ENCODE results near the gene ARMH4. TPM values are rescaled to one million over a fixed set of nuclear protein-coding genes. Genes with fewer than 3 reads are reported as not detected.
A peak's percentile ranks its signal among the peaks of the same experiment; 100 is the strongest.
"Not testable (repeated sequence)": the region's sequence is repeated elsewhere in the genome, so short reads cannot be mapped to it uniquely, and the experiment has no call there.

The ARMH4 gene
- total and polyA plus RNA-seq, 2 experiments from 2014 or later = 48.6 to 64.6 TPM

- Histone ChIP-seq H3K4me1 (ENCODE audit: low read depth) (peaks cover 64% of the 10 kb centered on the region), H3K9me3 (ENCODE audit: low read depth) (no peaks in the 10 kb centered on the region), H3K4me3 (no peak overlapping the region), H3K27ac (peak overlapping the region; percentile 66), H3K27me3 (no peaks in the 10 kb centered on the region), H3K36me3 (no peaks in the 10 kb centered on the region)
- DNase-seq (ENCODE audit: low read depth in 1 of 2, low spot score in 1 of 2) = no peak
- TF ChIP-seq, protein P1, sequence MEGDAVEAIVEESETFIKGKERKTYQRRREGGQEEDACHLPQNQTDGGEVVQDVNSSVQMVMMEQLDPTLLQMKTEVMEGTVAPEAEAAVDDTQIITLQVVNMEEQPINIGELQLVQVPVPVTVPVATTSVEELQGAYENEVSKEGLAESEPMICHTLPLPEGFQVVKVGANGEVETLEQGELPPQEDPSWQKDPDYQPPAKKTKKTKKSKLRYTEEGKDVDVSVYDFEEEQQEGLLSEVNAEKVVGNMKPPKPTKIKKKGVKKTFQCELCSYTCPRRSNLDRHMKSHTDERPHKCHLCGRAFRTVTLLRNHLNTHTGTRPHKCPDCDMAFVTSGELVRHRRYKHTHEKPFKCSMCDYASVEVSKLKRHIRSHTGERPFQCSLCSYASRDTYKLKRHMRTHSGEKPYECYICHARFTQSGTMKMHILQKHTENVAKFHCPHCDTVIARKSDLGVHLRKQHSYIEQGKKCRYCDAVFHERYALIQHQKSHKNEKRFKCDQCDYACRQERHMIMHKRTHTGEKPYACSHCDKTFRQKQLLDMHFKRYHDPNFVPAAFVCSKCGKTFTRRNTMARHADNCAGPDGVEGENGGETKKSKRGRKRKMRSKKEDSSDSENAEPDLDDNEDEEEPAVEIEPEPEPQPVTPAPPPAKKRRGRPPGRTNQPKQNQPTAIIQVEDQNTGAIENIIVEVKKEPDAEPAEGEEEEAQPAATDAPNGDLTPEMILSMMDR (IDR thresholded peaks at IDR 0.05; ENCODE audit: low read depth, low read length) = no peak
These were observed 20.6 kb downstream of the ARMH4 start for GRCh38 chr14:58131386-58131785.

DNA sequence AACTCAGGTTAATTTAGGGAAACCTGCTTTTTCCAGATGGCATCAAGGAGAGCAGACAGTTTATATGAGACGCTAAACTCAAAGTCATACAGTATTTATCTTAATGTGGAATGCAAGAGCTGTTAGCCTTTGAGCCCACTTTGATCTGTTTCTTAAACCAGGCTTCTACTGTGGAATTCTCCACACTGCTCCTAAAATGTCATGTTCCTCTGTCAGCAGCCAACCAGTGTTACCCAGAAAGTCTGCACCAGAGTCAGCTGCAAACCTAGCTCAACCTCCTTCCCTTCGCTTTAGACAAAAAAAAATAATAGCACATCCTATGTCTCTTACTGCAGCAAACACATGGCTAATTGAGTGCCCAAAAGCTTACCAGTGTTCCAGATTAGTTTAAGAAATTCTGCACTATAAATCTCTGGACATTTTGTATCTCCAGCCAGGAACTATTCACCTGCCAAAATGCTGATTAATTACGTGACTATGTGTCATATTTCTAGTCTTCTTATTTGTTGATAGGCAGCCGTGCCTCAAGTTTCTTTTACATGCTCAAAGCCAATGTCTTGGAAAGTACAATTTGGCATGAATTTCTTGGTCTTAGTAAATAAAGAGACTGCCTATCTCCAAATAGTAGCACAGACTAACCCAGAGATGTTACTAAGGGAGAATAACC lies 21.8 kb downstream of the ARMH4 start:
- H3K4me3 ChIP-seq = no peak overlapping the region
- peak in 1 of 2 donors; percentile 52 for DNase-seq (ENCODE audit: low read depth in 1 of 2, low spot score in 1 of 2)
- no peaks in the 10 kb centered on the region for H3K36me3 ChIP-seq
- peaks cover 57% of the 10 kb centered on the region for H3K4me1 ChIP-seq (ENCODE audit: low read depth)
- TF ChIP-seq, protein P1 (IDR thresholded peaks at IDR 0.05; ENCODE audit: low read depth, low read length) = no peak
- H3K9me3 ChIP-seq (ENCODE audit: low read depth) = no peaks in the 10 kb centered on the region
- H3K27ac ChIP-seq = peak overlapping the region; percentile 66
- no peaks in the 10 kb centered on the region for H3K27me3 ChIP-seq

DNA sequence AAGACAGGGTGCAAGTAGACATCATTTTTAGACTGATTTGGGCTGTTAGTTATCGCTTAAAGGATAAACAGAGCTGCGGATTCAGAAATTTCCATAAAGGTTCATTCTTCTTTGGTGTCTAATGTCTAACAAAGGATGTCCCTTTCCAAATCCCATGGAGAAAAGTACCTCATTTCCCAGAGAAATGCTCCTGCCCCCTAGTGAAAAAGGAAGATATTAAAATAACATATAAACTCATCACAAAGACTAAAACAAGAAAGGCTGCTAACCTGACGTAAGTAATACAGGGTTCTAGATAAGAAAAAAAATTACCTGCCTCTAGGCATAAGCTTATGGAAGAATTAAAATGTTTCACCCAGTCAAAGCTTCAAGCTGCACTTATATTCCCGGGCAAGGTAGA lies 22.8 kb downstream of the ARMH4 start:
- DNase-seq (ENCODE audit: low read depth in 1 of 2, low spot score in 1 of 2) = no peak
- H3K27me3 ChIP-seq = no peaks in the 10 kb centered on the region
- peaks cover 48% of the 10 kb centered on the region for H3K4me1 ChIP-seq (ENCODE audit: low read depth)
- H3K4me3 ChIP-seq = no peak overlapping the region
- peak overlapping the region; percentile 66 for H3K27ac ChIP-seq
- H3K9me3 ChIP-seq (ENCODE audit: low read depth) = no peaks in the 10 kb centered on the region
- no peaks in the 10 kb centered on the region for H3K36me3 ChIP-seq
- TF ChIP-seq, protein P1 (IDR thresholded peaks at IDR 0.05; ENCODE audit: low read depth, low read length) = peak; percentile 18

DNA sequence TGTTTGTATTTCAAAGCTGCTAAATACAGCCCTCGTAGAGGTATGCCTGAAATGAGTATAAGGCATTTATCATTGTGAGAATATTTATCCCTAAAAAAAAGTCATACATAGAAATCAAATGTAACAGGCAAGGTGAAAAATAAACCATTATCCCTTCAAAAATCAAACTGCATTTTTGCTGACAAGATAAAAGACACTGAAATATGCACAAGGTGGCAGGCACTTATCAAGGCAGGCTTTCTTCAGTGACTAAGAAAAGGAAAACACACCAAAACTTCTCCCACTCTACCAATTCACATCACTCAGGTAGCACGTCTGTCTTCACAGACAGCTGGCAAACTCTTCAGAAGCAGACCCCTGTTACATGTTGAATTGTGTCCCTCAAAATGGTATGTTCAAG lies 23.6 kb downstream of the ARMH4 start:
- no peak for DNase-seq (ENCODE audit: low read depth in 1 of 2, low spot score in 1 of 2)
- no peak overlapping the region for H3K4me3 ChIP-seq
- TF ChIP-seq, protein P1 (IDR thresholded peaks at IDR 0.05; ENCODE audit: low read depth, low read length) = no peak
- no peaks in the 10 kb centered on the region for H3K36me3 ChIP-seq
- no peaks in the 10 kb centered on the region for H3K9me3 ChIP-seq (ENCODE audit: low read depth)
- peaks cover 40% of the 10 kb centered on the region for H3K4me1 ChIP-seq (ENCODE audit: low read depth)
- no peak overlapping the region for H3K27ac ChIP-seq
- H3K27me3 ChIP-seq = no peaks in the 10 kb centered on the region

DNA sequence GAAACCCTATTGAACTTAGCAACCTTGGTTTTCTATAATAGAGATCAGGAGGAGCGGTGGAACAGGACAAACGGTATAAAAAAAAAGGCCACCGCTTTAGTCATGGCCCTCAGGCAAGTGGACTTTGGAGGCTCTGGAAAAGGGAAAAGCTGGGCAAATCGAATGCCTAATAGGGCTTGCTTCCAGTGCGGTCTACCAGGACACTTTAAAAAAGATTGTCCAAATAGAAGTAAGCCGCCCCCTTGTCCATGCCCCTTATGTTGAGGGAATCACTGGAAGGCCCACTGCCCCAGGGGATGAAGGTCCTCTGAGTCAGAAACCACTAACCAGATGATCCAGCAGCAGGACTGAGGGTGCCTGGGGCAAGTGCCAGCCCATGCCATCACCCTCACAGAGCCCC lies 29.5 kb downstream of the ARMH4 start:
- H3K36me3 ChIP-seq; H3K27me3 ChIP-seq; H3K4me1 ChIP-seq (ENCODE audit: low read depth); H3K9me3 ChIP-seq (ENCODE audit: low read depth); H3K4me3 ChIP-seq; H3K27ac ChIP-seq; DNase-seq (ENCODE audit: low read depth in 1 of 2, low spot score in 1 of 2): not testable (repeated sequence)

GRCh38 chr14:58121530-58122186 lies 30.4 kb downstream of the ARMH4 start:
- Histone ChIP-seq H3K27ac (no peak overlapping the region), H3K9me3 (ENCODE audit: low read depth) (no peaks in the 10 kb centered on the region), H3K27me3 (no peaks in the 10 kb centered on the region), H3K36me3 (peaks cover 2% of the 10 kb centered on the region), H3K4me1 (ENCODE audit: low read depth) (peaks cover 3% of the 10 kb centered on the region), H3K4me3 (no peak overlapping the region)
- DNase-seq (ENCODE audit: low read depth in 1 of 2, low spot score in 1 of 2) = no peak
- TF ChIP-seq, protein P1 (IDR thresholded peaks at IDR 0.05; ENCODE audit: low read depth, low read length) = no peak
